HFFc6 (cell line): ENCODE results near the gene IQCH. TPM values are rescaled to one million over a fixed set of nuclear protein-coding genes. Genes with fewer than 3 reads are reported as not detected.
A peak's percentile ranks its signal among the peaks of the same experiment; 100 is the strongest.

Experiments used
- DNase-seq: peaks from one replicate; pipeline ENCODE4 v3.0.0-alpha.2; 2018
- H3K27ac Mint-ChIP-seq: 2 replicates; pipeline ENCODE4 v1.8.0; 2020; ENCODE audit warnings: mild to moderate bottlenecking, mixed read lengths
- H3K27me3 Mint-ChIP-seq: 2 replicates; pipeline ENCODE4 v1.8.0; 2021; ENCODE audit warnings: mild to moderate bottlenecking, moderate library complexity, mixed read lengths; ENCODE audit not compliant: insufficient read depth
- H3K36me3 Mint-ChIP-seq: 2 replicates; pipeline ENCODE4 v1.8.0; 2021; ENCODE audit warnings: low read depth, mixed read lengths
- H3K4me1 Mint-ChIP-seq: 2 replicates; pipeline ENCODE4 v1.8.0; 2020; ENCODE audit warnings: low read depth, mixed read lengths
- H3K4me3 Mint-ChIP-seq: 2 replicates; pipeline ENCODE4 v1.8.0; 2020; ENCODE audit warnings: mild to moderate bottlenecking, moderate library complexity, mixed read lengths
- H3K9me3 Mint-ChIP-seq: 2 replicates; pipeline ENCODE4 v1.8.0; 2020; ENCODE audit warnings: mild to moderate bottlenecking, mixed read lengths
- total RNA-seq, 6 experiments: library from RNA; stranded (reverse); fragmentation: NEBNext Ultra II Directional; extraction: Animal tissue kit (Norgen Biotek cat#: 25700); gene quantifications; 2 replicates in 1 of 6; 3 replicates in 5 of 6; pipeline ENCODE4 v1.2.3, GENCODE V29; 2021
- TF ChIP-seq, protein P1 (sequence below): fragments of 200-600 bp; sonication (generic); IDR thresholded peaks from 2 replicates; pipeline ENCODE4 v1.5.0; 2021; ENCODE audit warnings: antibody characterized with exemption, mild to moderate bottlenecking

IQCH gene
- total RNA-seq, 6 experiments from 2014 or later: 1.1 to 2.2 (median 1.5) TPM

DNA sequence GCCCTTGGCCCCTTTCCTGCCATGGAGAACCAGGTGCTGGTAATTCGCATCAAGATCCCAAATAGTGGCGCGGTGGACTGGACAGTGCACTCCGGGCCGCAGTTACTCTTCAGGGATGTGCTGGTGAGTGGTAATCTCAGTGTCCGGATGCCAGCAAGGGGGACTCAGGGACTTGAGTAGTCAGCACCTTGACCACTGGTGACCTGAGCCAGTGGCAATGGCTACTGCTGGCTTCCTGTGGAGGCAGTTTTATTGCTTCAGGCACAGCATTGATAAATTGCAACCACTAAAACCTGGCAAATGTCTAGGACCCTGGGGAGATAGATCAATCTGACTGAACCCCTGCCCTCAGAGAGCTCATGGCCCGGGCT, 288.7 kb downstream of the IQCH start:
- H3K4me1 Mint-ChIP-seq: peaks cover 43% of the 10 kb centered on the region
- H3K9me3 Mint-ChIP-seq: no peaks in the 10 kb centered on the region
- DNase-seq: no peak
- peaks cover 13% of the 10 kb centered on the region for H3K36me3 Mint-ChIP-seq
- peak overlapping the region; percentile 81 for H3K27ac Mint-ChIP-seq
- TF ChIP-seq, protein P1, sequence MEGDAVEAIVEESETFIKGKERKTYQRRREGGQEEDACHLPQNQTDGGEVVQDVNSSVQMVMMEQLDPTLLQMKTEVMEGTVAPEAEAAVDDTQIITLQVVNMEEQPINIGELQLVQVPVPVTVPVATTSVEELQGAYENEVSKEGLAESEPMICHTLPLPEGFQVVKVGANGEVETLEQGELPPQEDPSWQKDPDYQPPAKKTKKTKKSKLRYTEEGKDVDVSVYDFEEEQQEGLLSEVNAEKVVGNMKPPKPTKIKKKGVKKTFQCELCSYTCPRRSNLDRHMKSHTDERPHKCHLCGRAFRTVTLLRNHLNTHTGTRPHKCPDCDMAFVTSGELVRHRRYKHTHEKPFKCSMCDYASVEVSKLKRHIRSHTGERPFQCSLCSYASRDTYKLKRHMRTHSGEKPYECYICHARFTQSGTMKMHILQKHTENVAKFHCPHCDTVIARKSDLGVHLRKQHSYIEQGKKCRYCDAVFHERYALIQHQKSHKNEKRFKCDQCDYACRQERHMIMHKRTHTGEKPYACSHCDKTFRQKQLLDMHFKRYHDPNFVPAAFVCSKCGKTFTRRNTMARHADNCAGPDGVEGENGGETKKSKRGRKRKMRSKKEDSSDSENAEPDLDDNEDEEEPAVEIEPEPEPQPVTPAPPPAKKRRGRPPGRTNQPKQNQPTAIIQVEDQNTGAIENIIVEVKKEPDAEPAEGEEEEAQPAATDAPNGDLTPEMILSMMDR: no peak
- H3K4me3 Mint-ChIP-seq: peak overlapping the region; percentile 96
- H3K27me3 Mint-ChIP-seq: no peaks in the 10 kb centered on the region; the same call in 1 of the 2 replicates

DNA sequence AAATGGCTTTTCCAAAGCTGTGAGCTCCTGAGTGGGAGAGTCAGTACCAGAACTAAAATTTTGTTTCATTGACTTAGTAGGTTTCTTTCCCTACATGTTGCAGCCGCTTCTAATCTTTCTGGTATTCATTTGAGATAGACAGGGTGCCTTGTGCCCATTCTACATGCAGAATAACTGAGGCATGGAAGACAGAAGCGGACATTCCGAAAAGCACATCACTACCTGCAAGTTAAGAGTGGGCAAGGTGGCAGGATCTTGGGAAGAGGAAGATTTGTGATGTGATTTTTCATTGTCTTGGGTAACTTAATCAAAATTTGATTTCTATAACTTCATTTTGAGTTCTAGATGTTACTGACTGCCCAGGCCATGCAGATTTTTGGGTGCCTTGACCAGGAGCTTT, 289.9 kb downstream of the IQCH start:
- no peak overlapping the region; the same call in 1 of the 2 replicates for H3K27ac Mint-ChIP-seq
- H3K4me3 Mint-ChIP-seq: no peak overlapping the region
- TF ChIP-seq, protein P1: no peak
- H3K36me3 Mint-ChIP-seq: peaks cover 13% of the 10 kb centered on the region
- DNase-seq: no peak
- peaks cover 51% of the 10 kb centered on the region for H3K4me1 Mint-ChIP-seq
- H3K9me3 Mint-ChIP-seq: no peaks in the 10 kb centered on the region
- H3K27me3 Mint-ChIP-seq: no peaks in the 10 kb centered on the region; the same call in 1 of the 2 replicates

DNA sequence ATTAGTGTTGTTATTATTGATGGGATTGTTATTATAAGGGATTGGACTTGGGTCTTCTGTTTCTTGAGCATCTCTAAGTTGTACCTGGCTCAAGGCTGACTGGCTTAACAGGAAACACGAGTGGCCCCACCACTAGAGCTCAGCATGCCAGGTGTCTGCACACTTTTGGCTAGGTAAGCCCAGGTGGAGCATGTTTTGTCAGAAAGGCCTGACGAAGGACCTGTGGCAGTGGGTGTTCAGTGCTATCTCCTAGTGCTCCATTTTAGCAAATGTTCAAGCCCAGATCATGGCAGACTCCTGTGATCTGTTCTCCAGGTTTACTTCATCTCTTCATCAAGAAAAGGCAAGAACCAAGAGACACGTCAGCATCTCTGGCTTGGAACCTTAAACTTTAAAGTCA, 291.3 kb downstream of the IQCH start:
- Mint-ChIP-seq H3K4me3 (no peak overlapping the region), H3K4me1 (peaks cover 58% of the 10 kb centered on the region), H3K9me3 (no peaks in the 10 kb centered on the region)

DNA sequence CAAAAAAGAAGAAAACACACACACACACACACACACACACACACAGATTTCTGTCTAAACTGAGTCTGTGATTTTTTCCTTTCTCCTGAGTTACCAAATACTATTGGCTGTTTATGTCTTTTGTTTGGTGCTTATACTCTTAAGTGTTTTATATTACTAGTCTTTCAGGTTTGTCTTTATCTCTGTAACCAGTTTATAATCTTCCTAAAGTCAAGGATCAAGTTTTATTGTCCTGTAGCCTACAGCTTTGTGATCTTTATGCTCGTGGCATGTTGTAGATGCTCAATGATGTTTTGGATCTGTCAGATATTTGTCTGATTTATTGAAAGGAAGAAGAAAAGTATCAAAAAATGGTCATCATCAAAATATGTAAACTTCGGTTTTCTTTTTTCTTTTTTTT, 292.5 kb downstream of the IQCH start:
- TF ChIP-seq, protein P1: no peak
- DNase-seq: no peak
- peaks cover 52% of the 10 kb centered on the region for H3K4me1 Mint-ChIP-seq
- no peaks in the 10 kb centered on the region; the same call in 1 of the 2 replicates for H3K27me3 Mint-ChIP-seq
- no peak overlapping the region for H3K27ac Mint-ChIP-seq
- no peak overlapping the region for H3K4me3 Mint-ChIP-seq
- H3K9me3 Mint-ChIP-seq: no peaks in the 10 kb centered on the region
- H3K36me3 Mint-ChIP-seq: peaks cover 13% of the 10 kb centered on the region

More for the DNA sequence above, 291.3 kb downstream of the IQCH start:
- Mint-ChIP-seq H3K27me3 (no peaks in the 10 kb centered on the region; the same call in 1 of the 2 replicates), H3K36me3 (peaks cover 13% of the 10 kb centered on the region), H3K27ac (no peak overlapping the region)
- TF ChIP-seq, protein P1: no peak
- no peak for DNase-seq

DNA sequence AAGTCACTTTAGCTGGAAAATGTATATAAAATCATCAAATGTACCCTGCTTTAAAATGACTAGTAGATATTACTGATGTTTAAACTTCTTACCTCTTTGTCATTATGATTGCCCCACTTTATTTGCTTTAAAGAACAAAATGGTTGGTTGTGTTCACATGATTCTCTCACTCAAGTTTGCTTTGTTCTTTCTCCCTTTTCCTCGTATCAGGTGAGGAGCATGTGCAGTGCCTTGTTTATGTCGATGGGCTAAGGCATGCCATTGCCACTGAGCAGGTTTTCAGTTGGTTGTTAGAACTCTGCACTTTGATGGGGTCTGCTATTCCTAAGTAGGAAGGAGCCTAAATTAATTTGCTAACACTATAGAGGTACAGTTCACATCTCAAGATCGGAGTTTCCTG, 293.2 kb downstream of the IQCH start:
- H3K4me3 Mint-ChIP-seq: 0 out of 2 replicates have a peak overlapping the region, but pooled peaks have one; percentile 8
- H3K36me3 Mint-ChIP-seq: peaks cover 13% of the 10 kb centered on the region
- H3K9me3 Mint-ChIP-seq: no peaks in the 10 kb centered on the region
- peak overlapping the region; percentile 51 for H3K27ac Mint-ChIP-seq
- TF ChIP-seq, protein P1: no peak
- no peaks in the 10 kb centered on the region; the same call in 1 of the 2 replicates for H3K27me3 Mint-ChIP-seq
- no peak for DNase-seq
- H3K4me1 Mint-ChIP-seq: peaks cover 52% of the 10 kb centered on the region
